22Rv1 (cell line): ENCODE measurements around the gene HOXC13.

Experiments used
- ZFX ChIP-seq: fragments of 450-650 bp; IDR thresholded peaks from 2 replicates; pipeline ENCODE4 v1.6.1; 2017; ENCODE audit warnings: antibody characterized with exemption, borderline replicate concordance
- TF ChIP-seq, protein P1 (sequence below): fragments of 450-650 bp; IDR thresholded peaks from 2 replicates; pipeline ENCODE4 v1.5.1; 2017; ENCODE audit warnings: mild to moderate bottlenecking

DNA sequence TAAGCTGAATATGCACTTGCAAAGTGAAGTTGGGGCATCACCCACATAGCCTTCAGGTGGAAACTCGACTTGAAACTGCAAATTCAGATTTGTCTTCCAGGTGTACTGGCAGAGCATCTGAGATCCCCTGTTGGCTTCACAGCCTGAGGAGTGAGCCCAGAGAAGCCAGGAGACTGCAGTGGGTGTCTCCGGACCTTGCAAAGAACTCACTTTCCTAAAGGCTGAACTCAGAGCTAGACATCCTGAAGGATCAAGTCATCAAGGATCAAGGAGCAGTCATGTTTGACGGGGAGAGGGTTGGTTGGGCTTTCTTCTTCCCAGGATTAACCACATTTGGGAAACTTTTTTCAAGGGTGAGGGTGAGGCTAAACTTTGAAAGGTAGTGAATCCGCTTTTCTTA, 9.1 kb upstream of the HOXC13 start:
- TF ChIP-seq, protein P1, sequence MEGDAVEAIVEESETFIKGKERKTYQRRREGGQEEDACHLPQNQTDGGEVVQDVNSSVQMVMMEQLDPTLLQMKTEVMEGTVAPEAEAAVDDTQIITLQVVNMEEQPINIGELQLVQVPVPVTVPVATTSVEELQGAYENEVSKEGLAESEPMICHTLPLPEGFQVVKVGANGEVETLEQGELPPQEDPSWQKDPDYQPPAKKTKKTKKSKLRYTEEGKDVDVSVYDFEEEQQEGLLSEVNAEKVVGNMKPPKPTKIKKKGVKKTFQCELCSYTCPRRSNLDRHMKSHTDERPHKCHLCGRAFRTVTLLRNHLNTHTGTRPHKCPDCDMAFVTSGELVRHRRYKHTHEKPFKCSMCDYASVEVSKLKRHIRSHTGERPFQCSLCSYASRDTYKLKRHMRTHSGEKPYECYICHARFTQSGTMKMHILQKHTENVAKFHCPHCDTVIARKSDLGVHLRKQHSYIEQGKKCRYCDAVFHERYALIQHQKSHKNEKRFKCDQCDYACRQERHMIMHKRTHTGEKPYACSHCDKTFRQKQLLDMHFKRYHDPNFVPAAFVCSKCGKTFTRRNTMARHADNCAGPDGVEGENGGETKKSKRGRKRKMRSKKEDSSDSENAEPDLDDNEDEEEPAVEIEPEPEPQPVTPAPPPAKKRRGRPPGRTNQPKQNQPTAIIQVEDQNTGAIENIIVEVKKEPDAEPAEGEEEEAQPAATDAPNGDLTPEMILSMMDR, result no peak
- no peak for TF ChIP-seq ZFX
